IPS DF 4.7 (cell line): ENCODE results near the gene ZC3H12D.

ENCODE experiments used
- DNase-seq: peaks from one replicate; pipeline ENCODE4 v3.0.0-alpha.2; 2013; ENCODE audit warnings: low spot score; ENCODE audit errors: extremely low read depth

The ZC3H12D gene

DNA sequence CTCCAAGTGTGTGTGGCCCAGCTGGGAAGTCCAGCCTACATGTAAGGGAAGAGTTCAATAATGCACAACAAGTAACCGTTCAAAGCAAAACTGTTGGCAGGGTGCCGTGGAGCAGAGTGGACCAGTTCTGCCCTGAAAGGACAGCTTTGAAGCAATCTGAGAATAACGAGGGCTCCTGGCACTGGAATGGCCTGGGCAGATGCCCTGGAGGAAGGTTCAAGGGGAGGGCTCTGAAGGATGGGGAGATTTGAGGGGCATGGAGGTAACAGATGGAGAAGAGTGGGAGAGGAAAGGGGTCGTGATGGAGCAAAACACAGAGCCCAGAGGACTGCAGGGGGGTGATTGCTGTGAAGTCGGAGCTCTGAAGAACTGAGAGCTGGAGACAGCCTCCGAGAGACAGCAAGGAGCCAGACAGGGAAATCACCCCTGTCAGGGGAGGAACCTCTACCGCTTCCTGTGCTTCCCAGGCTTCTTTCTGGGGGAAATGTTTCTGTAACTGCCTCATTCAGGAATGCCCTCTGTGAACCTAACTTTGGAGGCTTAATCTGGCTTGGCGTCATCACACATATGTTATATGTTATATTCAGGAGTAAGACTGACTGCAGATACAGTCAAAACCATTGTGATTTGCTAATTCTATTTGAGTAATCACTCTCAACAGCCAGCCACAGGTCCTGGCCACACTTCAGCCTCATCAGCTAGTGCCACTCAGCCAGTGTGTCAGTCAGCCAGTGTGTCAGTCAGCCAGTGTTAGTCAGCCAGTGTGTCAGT, 41.2 kb downstream of the ZC3H12D start:
- no peak for DNase-seq

- DNase-seq, result no peak
Measured at GRCh38 chr6:149441740-149442139, 43.1 kb downstream of the ZC3H12D start.

DNA sequence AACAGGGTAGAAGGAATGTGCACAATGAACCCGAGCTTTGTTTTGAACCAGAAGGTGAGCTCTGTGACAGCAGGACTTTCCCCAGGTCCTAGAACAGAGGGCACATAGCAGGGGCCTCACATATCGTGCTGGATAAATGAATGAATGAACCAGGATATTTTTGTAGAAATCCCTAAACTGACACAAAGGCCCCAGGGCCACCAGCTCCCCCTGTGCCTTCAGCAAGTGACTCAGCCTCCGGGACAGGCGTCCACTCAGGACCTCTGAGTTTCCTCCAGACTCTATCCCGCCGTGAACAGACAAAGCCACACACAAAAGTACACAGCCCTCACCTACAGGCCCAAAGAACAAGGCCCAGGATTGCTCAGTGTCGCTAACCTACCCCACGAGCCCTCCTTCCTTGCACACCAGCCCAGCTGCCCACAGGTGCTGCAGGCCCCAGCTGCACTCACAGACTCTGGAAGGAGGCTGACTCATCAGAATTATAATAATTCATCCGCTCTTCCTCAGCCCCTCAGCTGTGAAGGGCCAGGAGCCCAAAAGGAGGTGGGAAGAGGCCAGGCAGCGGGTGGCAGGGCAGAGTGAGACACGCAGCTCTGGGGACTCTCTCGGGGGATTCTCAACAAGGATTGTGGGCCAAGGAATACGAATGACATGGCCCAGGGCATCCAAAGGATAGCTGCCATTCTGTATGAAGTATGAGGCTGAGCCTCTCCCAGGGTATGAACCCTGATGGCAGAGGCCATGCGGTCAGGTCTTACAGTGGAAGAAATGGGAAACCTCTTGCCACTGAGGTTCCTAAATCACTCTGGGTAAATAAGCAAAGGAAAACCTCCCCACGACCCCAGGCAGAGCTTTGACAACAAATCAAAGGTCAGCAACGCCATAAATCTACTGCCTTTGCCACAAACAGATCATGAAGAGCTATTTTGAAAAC, 43.8 kb downstream of the ZC3H12D start:
- DNase-seq, result no peak

GRCh38 chr6:149439626-149440025, 45.2 kb downstream of the ZC3H12D start:
- DNase-seq, result no peak

DNA sequence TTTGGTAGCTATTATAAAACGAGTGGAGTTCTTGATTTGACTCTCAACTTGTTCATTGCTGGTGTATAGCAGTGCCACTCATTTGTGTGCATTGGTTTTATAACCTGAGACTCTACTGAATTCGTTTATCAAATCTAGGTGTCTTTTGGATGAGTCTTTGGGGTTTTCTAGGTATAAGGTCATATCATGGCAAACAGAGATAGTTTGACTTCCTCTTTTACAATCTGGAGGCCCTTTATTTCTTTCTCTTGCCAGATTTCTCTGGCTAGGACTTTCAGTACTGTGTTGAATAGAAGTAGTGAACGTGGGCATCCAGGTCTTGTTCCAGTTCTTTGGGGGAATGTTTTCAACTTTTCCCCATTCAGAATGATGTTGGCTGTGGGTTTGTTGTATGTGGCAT, 46.0 kb downstream of the ZC3H12D start:
- no peak for DNase-seq

GRCh38 chr6:149437212-149437611, 47.6 kb downstream of the ZC3H12D start:
- no peak for DNase-seq

GRCh38 chr6:149436647-149437046, 48.2 kb downstream of the ZC3H12D start:
- DNase-seq, result no peak

- no peak for DNase-seq
Measured at GRCh38 chr6:149435919-149436586, 48.8 kb downstream of the ZC3H12D start.

GRCh38 chr6:149433881-149434280, 50.9 kb downstream of the ZC3H12D start:
- DNase-seq, result no peak

GRCh38 chr6:149433405-149433804, 51.4 kb downstream of the ZC3H12D start:
- DNase-seq, result no peak

DNA sequence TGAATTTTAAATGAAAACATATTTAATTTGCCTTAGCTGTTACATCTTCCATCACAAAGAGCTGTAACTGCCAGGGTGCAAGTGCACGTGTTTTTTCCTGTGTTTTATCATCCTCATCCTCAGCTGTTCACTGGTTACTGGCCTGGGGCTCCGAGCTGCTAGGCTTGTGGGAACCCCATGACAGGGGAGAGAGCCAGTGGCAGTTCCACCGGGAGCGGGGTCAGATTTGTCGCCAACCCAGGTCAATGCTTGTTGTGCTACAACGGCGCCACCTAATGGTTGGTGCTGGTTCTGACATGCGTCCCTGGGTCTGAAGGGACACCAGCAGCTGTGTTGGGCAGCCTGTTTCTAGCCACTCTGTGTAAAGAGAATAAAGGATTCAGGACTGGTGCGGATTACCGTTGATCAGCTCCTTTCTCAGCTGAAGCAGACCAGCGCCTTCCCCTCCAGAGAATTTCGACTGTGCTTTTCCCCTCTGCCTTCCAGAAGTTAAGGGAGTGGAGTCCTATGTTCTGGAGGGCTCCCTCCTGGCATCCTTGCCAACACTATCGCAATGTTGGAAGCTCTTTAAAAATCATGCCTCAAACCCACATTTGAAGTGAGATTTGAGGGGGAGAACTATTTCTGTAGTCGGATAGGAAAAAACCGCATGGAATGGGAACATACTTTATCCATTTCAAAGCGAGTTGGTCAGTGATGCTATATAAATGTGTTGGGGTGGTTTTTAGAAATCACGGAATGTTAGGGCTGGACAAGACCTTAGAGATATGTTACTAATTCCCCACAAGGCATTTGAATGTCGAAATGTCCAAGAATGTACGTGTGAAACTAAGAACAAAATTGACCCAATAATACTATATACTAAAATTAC, 52.7 kb downstream of the ZC3H12D start:
- peak; percentile 87 for DNase-seq

DNA sequence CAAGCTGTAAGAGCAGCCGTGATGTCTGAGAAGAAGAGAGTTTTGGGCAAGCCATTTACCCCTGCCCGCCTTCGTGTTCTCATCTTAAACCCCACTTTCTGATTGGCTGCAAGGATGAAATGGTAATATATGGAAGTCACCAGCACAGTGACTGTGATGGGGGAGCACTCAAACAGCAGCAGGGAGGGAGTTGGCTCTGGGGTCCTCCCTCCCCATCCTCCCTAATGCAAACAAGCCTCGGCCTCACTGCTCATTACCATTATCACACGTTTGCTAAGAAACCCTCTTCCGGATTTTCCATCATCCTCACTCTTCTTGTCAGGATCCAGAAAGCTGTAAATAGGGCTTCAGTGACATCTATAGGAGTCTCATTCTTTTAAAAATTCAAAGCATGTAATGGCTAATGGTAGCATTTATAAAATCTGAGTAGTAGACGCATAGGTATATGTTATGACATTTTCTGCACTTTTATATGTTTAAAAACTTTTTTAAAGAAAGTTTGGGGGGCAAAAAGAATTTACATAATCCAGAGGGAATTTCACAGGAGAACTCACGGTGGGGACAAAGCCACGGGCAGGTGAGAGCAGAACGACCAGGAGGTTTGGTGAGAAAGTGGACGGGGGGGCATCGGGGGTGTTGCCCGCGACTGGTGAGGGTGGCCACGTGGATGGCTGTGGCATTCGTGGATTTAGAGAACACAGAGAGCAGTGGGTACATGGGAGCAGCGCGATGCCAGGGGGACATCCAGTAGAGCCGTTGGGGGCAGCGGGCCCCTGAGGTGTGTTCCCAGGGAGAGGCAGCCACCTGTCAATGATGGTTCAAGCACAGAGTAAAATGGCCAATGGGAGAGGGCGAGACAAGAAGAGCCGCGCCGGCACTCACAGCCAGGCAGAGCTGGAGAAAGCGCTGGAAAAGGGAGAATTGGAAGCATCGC, 55.1 kb downstream of the ZC3H12D start:
- DNase-seq, result no peak

GRCh38 chr6:149428606-149429005, 56.2 kb downstream of the ZC3H12D start:
- DNase-seq, result no peak

- no peak for DNase-seq
Measured at GRCh38 chr6:149425754-149426153, 59.1 kb downstream of the ZC3H12D start.

DNA sequence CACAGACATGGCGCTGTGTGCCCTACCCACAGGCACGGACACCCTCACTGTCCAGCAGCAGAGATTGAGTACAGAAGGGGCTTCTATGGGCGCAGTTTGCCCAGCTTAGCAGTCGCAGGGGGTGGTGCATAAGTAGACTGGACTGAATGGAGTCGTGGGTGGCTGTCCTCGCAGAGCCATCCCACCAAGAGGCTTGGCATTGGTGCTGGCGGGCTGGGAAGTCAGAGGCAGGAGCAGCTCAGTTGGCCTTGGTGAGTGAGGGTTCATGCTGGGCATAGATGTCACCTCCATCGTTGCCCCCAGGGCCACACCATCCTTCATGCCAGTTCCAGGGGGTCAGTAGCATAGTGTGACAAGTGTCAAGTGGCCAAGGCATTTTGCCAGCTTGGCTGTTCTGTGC, 59.6 kb downstream of the ZC3H12D start:
- no peak for DNase-seq

- no peak for DNase-seq
Measured at GRCh38 chr6:149423964-149424440, 60.8 kb downstream of the ZC3H12D start.

GRCh38 chr6:149422581-149422980, 62.2 kb downstream of the ZC3H12D start:
- DNase-seq, result no peak

DNA sequence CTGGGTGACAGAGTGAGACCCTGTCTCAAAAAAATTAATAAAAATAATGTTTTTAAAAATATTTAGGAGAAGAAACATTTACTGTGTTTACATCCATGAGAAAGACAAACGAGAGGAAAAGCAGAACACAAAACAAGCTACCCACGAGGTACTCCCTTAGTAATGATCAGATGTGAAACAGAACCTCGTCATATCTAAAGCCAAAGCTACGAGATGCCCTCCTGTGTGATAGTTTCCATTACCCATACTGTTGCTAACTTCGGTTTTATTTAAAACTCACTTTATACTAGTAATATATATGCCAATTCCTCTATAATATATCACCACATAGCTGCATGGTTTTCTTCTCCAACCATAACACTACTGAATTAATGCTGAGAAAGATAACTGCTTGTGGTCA, 63.7 kb downstream of the ZC3H12D start:
- DNase-seq, result no peak

DNA sequence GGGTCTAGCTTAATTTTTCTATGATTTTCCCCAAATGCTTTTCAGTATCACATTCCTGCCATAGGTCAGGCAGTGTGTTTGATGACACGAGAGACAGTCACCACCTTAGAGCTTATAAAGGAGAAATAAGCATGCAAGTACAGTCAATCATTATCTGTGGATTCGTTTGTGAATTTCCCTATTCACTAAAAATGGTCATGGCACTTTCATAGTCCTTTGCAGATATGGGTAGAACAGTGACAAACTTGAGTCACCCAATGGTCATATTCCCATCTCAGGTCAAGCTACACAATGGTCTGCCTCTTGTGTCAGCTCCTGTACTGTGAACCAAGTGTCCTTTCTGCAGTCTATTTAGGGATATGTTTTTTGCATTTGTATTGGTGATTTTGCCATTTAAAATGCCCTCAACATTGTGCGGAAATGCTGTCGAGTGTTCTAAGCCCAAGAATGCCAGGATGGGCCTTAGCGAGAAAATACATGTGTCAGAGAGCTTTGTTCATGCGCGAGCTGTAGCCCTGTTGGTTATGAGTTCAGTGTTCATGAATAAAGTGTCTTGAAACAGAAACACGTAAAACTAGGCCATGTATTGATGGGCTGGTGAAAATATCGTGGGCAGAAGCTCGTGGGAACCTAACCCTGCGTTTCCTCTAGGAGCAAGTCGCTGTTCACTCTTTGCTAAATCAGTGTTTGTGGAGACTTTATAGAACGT, 65.0 kb downstream of the ZC3H12D start:
- no peak for DNase-seq
